Upper lobe of left lung (tissue), 6 donors: Measurements from ENCODE around the gene DIPK1C. TPM values are rescaled to one million over a fixed set of nuclear protein-coding genes. Genes with fewer than 3 reads are reported as not detected.

Source experiments
- ATAC-seq, 2 donors: fragments of 200-7000 bp; cut with Tn5 transposase; one replicate each; pipeline ENCODE4 v1.9.1; 2022; ENCODE audit warnings: mild to moderate bottlenecking in 2 of 2, moderate library complexity in 2 of 2; ENCODE audit not compliant: low FRiP score in 2 of 2
- DNase-seq, 2 donors: peaks; one replicate each; pipeline ENCODE4 v3.0.0-alpha.2; 2019 to 2020
- H3K27ac ChIP-seq, 4 donors: fragments of 200-600 bp; sonication (generic); one replicate each; pipeline ENCODE4 v1.5.1; 2016 to 2019
- H3K27me3 ChIP-seq, 4 donors: fragments of 200-600 bp; sonication (generic); one replicate each; pipeline ENCODE4 v1.5.1; 2017 to 2019
- H3K36me3 ChIP-seq, 4 donors: fragments of 200-600 bp; sonication (generic); one replicate each; pipeline ENCODE4 v1.5.1; 2016 to 2019
- H3K4me1 ChIP-seq, 4 donors: fragments of 200-600 bp; sonication (generic); one replicate each; pipeline ENCODE4 v1.5.1; 2018 to 2019
- H3K4me3 ChIP-seq, 4 donors: fragments of 200-600 bp; sonication (generic); one replicate each; pipeline ENCODE4 v1.5.1; 2017 to 2019; ENCODE audit warnings: mild to moderate bottlenecking in 2 of 4, moderate library complexity in 1 of 4
- H3K9me3 ChIP-seq, 4 donors: fragments of 200-600 bp; sonication (generic); one replicate each; pipeline ENCODE4 v1.5.1; 2018 to 2019
- CTCF ChIP-seq, 6 experiments: fragments of 450-650 bp in 4 of 6; fragments of 200-600 bp in 2 of 6; sonication (generic) in 2 of 6; IDR thresholded peaks; one replicate each; pipeline ENCODE4 v1.5.1; 2016 to 2019; ENCODE audit warnings: antibody characterized with exemption in 6 of 6
- EP300 ChIP-seq, 4 donors: sonication (generic); formaldehyde crosslinking; IDR thresholded peaks; one replicate each; pipeline ENCODE4 v1.5.1; 2017; ENCODE audit warnings: antibody characterized with exemption in 4 of 4, control low read depth in 2 of 4
- POLR2A ChIP-seq, 4 donors: fragments of 450-650 bp; IDR thresholded peaks; one replicate each; pipeline ENCODE4 v1.5.1; 2016 to 2017; ENCODE audit warnings: antibody characterized with exemption in 4 of 4, mild to moderate bottlenecking in 2 of 4
- POLR2AphosphoS5 ChIP-seq, 2 donors: sonication (generic); formaldehyde crosslinking; IDR thresholded peaks; one replicate each; pipeline ENCODE4 v1.5.1; 2017; ENCODE audit warnings: antibody characterized with exemption in 2 of 2
- WGBS, 2 donors: methylation state at CpG; one replicate each; pipeline ENCODE4 v1.1.5; 2017 to 2018; 5-methylcytosine and 5-hydroxymethylcytosine counted together
- total RNA-seq, 6 donors: library from RNA; depleted of rRNA in 4 of 6; stranded (reverse); fragments of >200 nt in 4 of 6; gene quantifications; one replicate each; pipeline versions ENCODE4 v1.1.0 to v1.2.1, GENCODE V29; 2016 to 2021
- donor health status: DM: no; HTN: no; CAD: no; lungs with moderate emphysema.
- donor health status: DM: no; HTN: yes; CAD: no; lungs with severe emphysema.

Gene DIPK1C
- total RNA-seq, 6 donors from 2014 or later, result 0.13 to 0.89 TPM; not detected in 4

DNA sequence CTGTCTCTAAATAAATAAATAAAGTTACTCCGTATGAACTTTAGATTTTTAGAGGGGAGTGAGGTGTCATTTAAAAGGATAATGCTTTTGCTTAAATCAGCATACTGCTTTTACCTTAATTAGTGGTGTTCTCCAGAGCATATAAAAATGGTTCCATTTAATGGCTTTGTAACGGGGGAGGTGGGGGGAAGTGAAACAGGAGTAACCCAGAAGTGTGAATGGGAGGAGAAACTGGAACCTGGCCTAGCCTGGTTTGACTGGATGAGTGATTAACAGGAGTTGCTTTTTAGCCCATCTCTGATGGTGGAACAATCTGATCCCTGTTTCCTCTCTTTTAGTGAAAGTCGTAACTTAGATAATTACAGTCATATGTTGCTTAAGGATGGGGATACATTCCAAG is 40.7 kb upstream of the DIPK1C start:
- no peak for ATAC-seq
- peak overlapping the region; percentile 86 to 97 (median 94) for H3K27ac ChIP-seq
- TF ChIP-seq CTCF (IDR thresholded peaks at IDR 0.05), result no peak
- TF ChIP-seq POLR2AphosphoS5 (IDR thresholded peaks at IDR 0.05), result no peak
- no peak for TF ChIP-seq POLR2A (IDR thresholded peaks at IDR 0.05)
- TF ChIP-seq EP300 (IDR thresholded peaks at IDR 0.05), result no peak
- H3K9me3 ChIP-seq, result no peaks in the 10 kb centered on the region
- H3K4me3 ChIP-seq, result peak overlapping the region in 1 of 4 donors; percentile 86
- H3K27me3 ChIP-seq, result no peaks in the 10 kb centered on the region
- peaks cover 7 to 20% (median 13%) of the 10 kb centered on the region in 4 donors for H3K36me3 ChIP-seq
- DNase-seq, result no peak
- 67 to 75% methylated on average over 3 of the region's 3 CpGs for WGBS, 2 donors
- H3K4me1 ChIP-seq, result peaks cover 21 to 51% (median 46%) of the 10 kb centered on the region in 4 donors

- Histone ChIP-seq H3K27ac (peak overlapping the region; percentile 90 to 97 (median 96)), H3K36me3 (peaks cover 4 to 15% (median 9%) of the 10 kb centered on the region in 4 donors), H3K4me1 (peaks cover 21 to 51% (median 46%) of the 10 kb centered on the region in 4 donors), H3K9me3 (no peaks in the 10 kb centered on the region), H3K4me3 (peak overlapping the region in 2 of 4 donors; percentile 81 to 86), H3K27me3 (no peaks in the 10 kb centered on the region)
- ATAC-seq, result no peak
- TF ChIP-seq POLR2A (IDR thresholded peaks at IDR 0.05) (no peak), POLR2AphosphoS5 (IDR thresholded peaks at IDR 0.05) (no peak), CTCF (IDR thresholded peaks at IDR 0.05) (no peak), EP300 (IDR thresholded peaks at IDR 0.05) (no peak)
- WGBS, 2 donors, result 91 to 96% methylated on average over 8 of the region's 8 CpGs
- no peak for DNase-seq
Observed at GRCh38 chr18:74497324-74497676, 40.2 kb upstream of the DIPK1C start.

DNA sequence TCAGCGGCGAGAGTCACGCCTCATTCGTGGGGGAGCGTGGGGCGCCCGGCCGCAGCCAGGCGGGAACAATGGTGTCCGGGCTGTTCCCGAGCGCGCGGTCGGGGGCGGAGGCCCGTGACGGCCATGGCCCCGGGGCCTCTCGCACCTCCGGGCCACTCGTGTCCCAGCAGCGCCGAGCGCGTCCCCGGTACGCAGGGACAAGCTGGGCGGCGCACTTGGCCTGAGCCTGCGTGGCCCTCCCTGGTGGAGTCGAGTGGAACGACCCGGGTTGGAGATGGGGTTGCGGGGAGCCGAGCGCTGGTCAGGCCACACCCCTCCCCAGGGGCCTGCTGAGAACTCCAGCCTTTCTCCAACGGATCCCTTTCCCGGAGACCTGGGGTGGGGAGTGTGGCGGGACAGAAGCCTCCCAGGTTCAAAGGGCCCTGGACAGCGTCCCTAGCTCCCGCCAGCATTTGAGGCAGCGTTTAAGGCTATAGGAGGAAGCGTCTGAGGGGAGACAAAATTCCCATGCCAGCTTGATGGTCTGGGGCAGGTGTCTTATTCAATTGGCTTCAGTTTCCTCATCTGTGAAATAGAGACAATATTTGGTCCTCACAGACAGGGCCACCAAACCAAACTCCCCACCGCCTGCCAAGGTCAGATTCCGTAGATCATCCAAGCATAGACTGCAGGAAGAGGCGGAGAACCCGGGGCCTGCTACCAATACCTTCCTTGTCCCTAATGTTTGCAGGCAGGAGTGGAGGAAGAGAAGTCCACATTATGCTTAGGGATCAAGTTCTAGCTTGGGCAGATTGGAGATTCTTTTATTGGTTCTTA is 39.6 kb upstream of the DIPK1C start:
- Histone ChIP-seq H3K27me3 (no peaks in the 10 kb centered on the region), H3K4me1 (peaks cover 21 to 47% (median 44%) of the 10 kb centered on the region in 4 donors), H3K9me3 (no peaks in the 10 kb centered on the region), H3K36me3 (peaks cover 0 to 9% (median 3%) of the 10 kb centered on the region in 4 donors), H3K4me3 (peak overlapping the region; percentile 81 to 96 (median 90)), H3K27ac (peak overlapping the region; percentile 90 to 97 (median 96))
- ATAC-seq (peak; percentile 64 to 78), DNase-seq (peak in 1 of 2 donors; percentile 58)
- 9 to 11% methylated on average over 14 to 16 of the region's 48 CpGs for WGBS, 2 donors
- peak in 1 of 4 donors; percentile 77 for TF ChIP-seq POLR2A (IDR thresholded peaks at IDR 0.05)
- TF ChIP-seq POLR2AphosphoS5 (IDR thresholded peaks at IDR 0.05), result no peak
- TF ChIP-seq CTCF (IDR thresholded peaks at IDR 0.05), result peak in 4 of 6 experiments; percentile 17 to 68 (median 48)

DNA sequence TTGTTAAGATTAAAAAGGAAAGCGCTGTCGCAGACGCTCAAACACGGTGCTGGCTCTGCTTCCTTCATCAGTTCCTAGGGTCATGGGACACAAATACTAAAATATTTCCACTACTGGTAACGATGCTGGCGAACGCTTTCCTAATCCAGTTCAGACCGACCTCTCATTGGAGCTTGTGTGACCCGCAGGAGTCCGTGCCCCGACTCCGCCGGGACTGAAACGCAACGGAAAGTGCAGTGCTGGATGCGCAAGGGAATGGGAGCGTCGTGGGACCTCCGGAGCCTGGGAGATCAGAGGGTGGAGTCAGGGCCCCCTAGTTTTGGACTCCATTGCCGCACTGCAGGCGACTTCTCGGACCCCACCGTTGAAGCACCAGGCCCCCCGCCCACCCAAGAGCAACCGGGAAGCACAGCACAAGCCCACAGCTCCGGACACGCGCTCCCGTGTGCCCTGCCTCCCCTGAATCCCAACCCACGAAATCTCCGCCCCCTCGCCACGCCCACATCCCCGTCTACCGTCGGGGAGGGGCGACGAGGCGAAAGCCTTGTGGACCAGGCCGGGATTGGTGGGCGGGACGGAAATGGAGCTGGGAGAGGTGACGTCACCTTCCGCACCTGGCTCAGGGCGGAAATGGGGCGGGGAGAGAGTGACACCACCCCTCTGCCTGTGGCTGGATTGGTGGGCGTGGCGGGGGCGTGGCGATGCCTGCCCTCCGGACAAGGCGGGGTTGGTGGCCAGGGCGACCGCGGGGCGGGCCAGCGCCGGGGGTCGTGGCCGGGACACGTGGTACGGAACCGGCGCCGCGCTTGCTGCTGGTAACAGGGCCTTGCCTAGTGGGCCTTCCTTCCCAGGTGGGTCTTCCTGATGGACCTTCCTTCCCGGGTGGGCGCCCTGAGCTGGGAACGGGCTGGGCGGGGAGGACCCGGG is 38.7 kb upstream of the DIPK1C start, which contains the start of gene CNDP2:
Gene CNDP2 (plus strand): TSS at position 783 of the 927 bp plus-strand sequence. CDS start 3,611 bp downstream, outside the sequence.
- Histone ChIP-seq H3K36me3 (peaks cover 0 to under 1% (median 0%) of the 10 kb centered on the region in 4 donors), H3K4me3 (peak within 1 kb of the TSS; percentile 81 to 96 (median 90)), H3K27me3 (no peaks in the 10 kb centered on the region), H3K27ac (peak within 1 kb of the TSS; percentile 90 to 97 (median 96)), H3K9me3 (no peaks in the 10 kb centered on the region), H3K4me1 (peaks cover 21 to 46% (median 37%) of the 10 kb centered on the region in 4 donors)
- TF ChIP-seq CTCF (IDR thresholded peaks at IDR 0.05), result peak in 1 of 6 experiments; percentile 8
- peak; percentile 26 to 86 (median 54) for TF ChIP-seq POLR2A (IDR thresholded peaks at IDR 0.05)
- TF ChIP-seq POLR2AphosphoS5 (IDR thresholded peaks at IDR 0.05), result peak; percentile 82 to 91
- TF ChIP-seq EP300 (IDR thresholded peaks at IDR 0.05), result peak in 1 of 4 donors; percentile 76
- ATAC-seq, result peak; percentile 97 to 98
- peak; percentile 100 for DNase-seq
- WGBS, 2 donors, result 1% methylated on average over 16 to 56 of the region's 71 CpGs
